GM12878 (cell line): ENCODE measurements around the gene PIK3R5. TPM values are rescaled to one million over a fixed set of nuclear protein-coding genes. Genes with fewer than 3 reads are reported as not detected.
A peak's percentile ranks its signal among the peaks of the same experiment; 100 is the strongest.

Experiments used
- CBFB ChIP-seq: IDR thresholded peaks from 2 replicates; pipeline ENCODE4 v1.6.1; 2016; ENCODE audit warnings: antibody characterized with exemption, low read depth
- DPF2 ChIP-seq: fragments of 450-650 bp; IDR thresholded peaks from 2 replicates; pipeline ENCODE4 v1.6.1; 2017; ENCODE audit warnings: mild to moderate bottlenecking
- E2F4 ChIP-seq: IDR thresholded peaks from 2 replicates; pipeline ENCODE4 v1.6.1; 2012; ENCODE audit warnings: low read depth, low read length, improper control_type of control experiment
- EZH2 ChIP-seq: IDR thresholded peaks from 2 replicates; pipeline ENCODE4 v1.6.1; 2012; ENCODE audit warnings: low read depth, mild to moderate bottlenecking, control low read depth, inconsistent platforms, low read length, borderline replicate concordance; ENCODE audit not compliant: control insufficient read depth
- HCFC1 ChIP-seq: fragments of 150-350 bp; IDR thresholded peaks from 2 replicates; pipeline ENCODE4 v1.6.1; 2014; ENCODE audit warnings: low read length
- HDAC2 ChIP-seq: fragments of 200-600 bp; sonication (generic); IDR thresholded peaks from 2 replicates; pipeline ENCODE4 v1.6.1; 2017
- HDAC6 ChIP-seq: fragments of 200-600 bp; sonication (generic); IDR thresholded peaks from one replicate; pipeline ENCODE4 v1.8.0; 2017; ENCODE audit warnings: antibody characterized with exemption; ENCODE audit not compliant: unreplicated experiment
- IKZF2 ChIP-seq, 2 experiments: fragments of 450-650 bp; IDR thresholded peaks; 2 replicates each; pipeline ENCODE4 v1.6.1; 2017; ENCODE audit warnings: mild to moderate bottlenecking in 2 of 2, moderate library complexity in 2 of 2
- IRF3 ChIP-seq: fragments of 450-650 bp; IDR thresholded peaks from 2 replicates; pipeline ENCODE4 v1.6.1; 2014; ENCODE audit warnings: mild to moderate bottlenecking
- IRF4 ChIP-seq: IDR thresholded peaks from 2 replicates; pipeline ENCODE4 v1.6.1; 2011; ENCODE audit warnings: low read depth, low read length
- MEF2A ChIP-seq: IDR thresholded peaks from 2 replicates; pipeline ENCODE4 v1.6.1; 2011; ENCODE audit warnings: low read depth, mild to moderate bottlenecking, low read length, moderate library complexity; ENCODE audit not compliant: insufficient read depth
- MTA3 ChIP-seq: IDR thresholded peaks from 2 replicates; pipeline ENCODE4 v1.6.1; 2012; ENCODE audit warnings: low read length, inconsistent platforms, borderline replicate concordance
- NFXL1 ChIP-seq: fragments of 450-650 bp; IDR thresholded peaks from 2 replicates; pipeline ENCODE4 v1.6.1; 2017; ENCODE audit warnings: antibody characterized with exemption, mild to moderate bottlenecking, borderline replicate concordance
- PBX3 ChIP-seq: IDR thresholded peaks from 2 replicates; pipeline ENCODE4 v1.6.1; 2011; ENCODE audit warnings: mild to moderate bottlenecking, low read depth, low read length, moderate library complexity; ENCODE audit not compliant: insufficient replicate concordance
- PRDM15 ChIP-seq: fragments of 450-650 bp; formaldehyde crosslinking; IDR thresholded peaks from 2 replicates; pipeline ENCODE4 v1.4.0; 2020; ENCODE audit warnings: mild to moderate bottlenecking, moderate library complexity
- SMAD5 ChIP-seq: IDR thresholded peaks from 2 replicates; pipeline ENCODE4 v1.6.1; 2016; ENCODE audit warnings: antibody characterized with exemption, low read depth
- SMARCA5 ChIP-seq: fragments of 450-650 bp; IDR thresholded peaks from 2 replicates; pipeline ENCODE4 v1.6.1; 2017; ENCODE audit warnings: mild to moderate bottlenecking
- TBL1XR1 ChIP-seq: IDR thresholded peaks from 2 replicates; pipeline ENCODE4 v1.6.1; 2012; ENCODE audit warnings: low read depth, low read length, improper control_type of control experiment
- USF2 ChIP-seq: IDR thresholded peaks from 2 replicates; pipeline ENCODE4 v1.6.1; 2011; ENCODE audit warnings: low read depth, low read length, improper control_type of control experiment, borderline replicate concordance
- ZBTB4 ChIP-seq: fragments of 450-650 bp; formaldehyde crosslinking; IDR thresholded peaks from 2 replicates; pipeline ENCODE4 v1.4.0; 2022; ENCODE audit warnings: mild to moderate bottlenecking, moderate library complexity
- ZNF217 ChIP-seq: fragments of 450-650 bp; IDR thresholded peaks from 2 replicates; pipeline ENCODE4 v1.6.1; 2017; ENCODE audit warnings: antibody characterized with exemption, mild to moderate bottlenecking
- polyA plus RNA-seq, 11 experiments: library from polyadenylated mRNA; depleted of rRNA in 4 of 11; unstranded in 6 of 11; stranded (reverse) in 5 of 11; fragments of >200 nt; fragmentation: Nextera tagmentation in 4 of 11; fragmentation: Illumina TruSeq in 1 of 11; extraction: Ambion mirVana in 4 of 11; extraction: Trizol in 1 of 11; gene quantifications; 1 replicate in 1 of 11; 2 replicates in 10 of 11; pipeline versions ENCODE4 v1.2.1 to v1.2.3, GENCODE V29; 2011 to 2016; ENCODE audit warnings: inconsistent platforms in 2 of 11, missing spikeins in 2 of 11, low read depth in 1 of 11
- total RNA-seq, 4 experiments: library from RNA; depleted of rRNA in 3 of 4; stranded (reverse); fragments of >200 nt in 3 of 4; fragmentation: Illumina TruSeq in 1 of 4; extraction: Trizol in 1 of 4; gene quantifications; 2 replicates each; pipeline versions ENCODE4 v1.2.1 to v1.2.3, GENCODE V29; 2013 to 2021

Gene PIK3R5
- total and polyA plus RNA-seq, 10 of the 15 experiments (the other 5 are each of a cell fraction or from before 2014, with no cell fraction given) = 9.5 to 50.8 (median 35.5) TPM

- TF ChIP-seq PRDM15 = no peak
- peak; percentile 38; the same call in 1 of the 2 replicates for TF ChIP-seq CBFB
- no peak for TF ChIP-seq PBX3
- no peak for TF ChIP-seq IRF4
- no peak for TF ChIP-seq SMARCA5
- TF ChIP-seq ZBTB4 = no peak
- no peak for TF ChIP-seq USF2
- peak; percentile 44; the same call in 1 of the 2 replicates for TF ChIP-seq ZNF217
- TF ChIP-seq MEF2A = peak; percentile 62; the same call in 1 of the 2 replicates
- no peak for TF ChIP-seq HDAC2
- TF ChIP-seq SMAD5 = no peak
- TF ChIP-seq TBL1XR1 = peak; percentile 70; the same call in 1 of the 2 replicates
- TF ChIP-seq DPF2 = peak; percentile 47; the same call in 1 of the 2 replicates
- no peak for TF ChIP-seq EZH2
- no peak for TF ChIP-seq HCFC1
- no peak for TF ChIP-seq IRF3
- TF ChIP-seq HDAC6 = no peak
- TF ChIP-seq E2F4 = no peak
- no peak for TF ChIP-seq NFXL1
- TF ChIP-seq MTA3 = no peak
- TF ChIP-seq IKZF2 (IDR thresholded peaks at IDR 0.05) = peak; percentile 67 to 83; a peak in 3 of 4 replicates
Observed at GRCh38 chr17:8924595-8924994, 40.9 kb downstream of the PIK3R5 start (continued).
